H1 (cell line): Measurements from ENCODE around the gene MTM1.

ENCODE experiments used
- BRCA1 ChIP-seq: IDR thresholded peaks from 2 replicates; pipeline ENCODE4 v1.6.1; 2012; ENCODE audit warnings: low read depth, low read length, improper control_type of control experiment
- CBX8 ChIP-seq: fragments of 300-800, 300-1000 bp; sonication (generic); IDR thresholded peaks from 2 replicates; pipeline ENCODE4 v1.7.1; 2016; ENCODE audit warnings: low read depth, low read length, borderline replicate concordance
- EP300 ChIP-seq, 2 experiments: IDR thresholded peaks; 1 replicate in 1 of 2; 2 replicates in 1 of 2; pipeline ENCODE4 v1.6.1; 2011 to 2012; ENCODE audit warnings: low read depth in 2 of 2, low read length in 2 of 2, mild to moderate bottlenecking in 2 of 2, borderline replicate concordance in 1 of 2, inconsistent platforms in 1 of 2, moderate library complexity in 1 of 2
- EZH2 ChIP-seq: fragments of 200-600 bp; sonication (generic); IDR thresholded peaks from 2 replicates; pipeline ENCODE4 v1.7.1; 2012; ENCODE audit warnings: low read depth, mild to moderate bottlenecking, moderate library complexity, low read length, inconsistent platforms; ENCODE audit not compliant: severe bottlenecking
- HDAC2 ChIP-seq, 2 experiments: fragments of 300-600 bp in 1 of 2; sonication (generic) in 1 of 2; IDR thresholded peaks; 2 replicates each; pipeline ENCODE4 v1.6.1; 2011 to 2012; ENCODE audit warnings: low read depth in 2 of 2, low read length in 2 of 2, mild to moderate bottlenecking in 2 of 2, moderate library complexity in 2 of 2, borderline replicate concordance in 1 of 2, inconsistent platforms in 1 of 2
- NRF1 ChIP-seq: IDR thresholded peaks from 2 replicates; pipeline ENCODE4 v1.6.1; 2011; ENCODE audit warnings: mild to moderate bottlenecking, low read depth, low read length, improper control_type of control experiment
- POLR2A ChIP-seq, 2 experiments: IDR thresholded peaks; 1 replicate in 1 of 2; 2 replicates in 1 of 2; pipeline ENCODE4 v1.6.1; 2011; ENCODE audit warnings: low read depth in 2 of 2, low read length in 2 of 2, mild to moderate bottlenecking in 2 of 2; ENCODE audit errors: control extremely low read depth in 1 of 2
- POLR2AphosphoS5 ChIP-seq: IDR thresholded peaks from 2 replicates; pipeline ENCODE4 v1.6.1; 2011; ENCODE audit warnings: low read depth, low read length
- RAD21 ChIP-seq, 2 experiments: IDR thresholded peaks in 1 of 2; conservative IDR thresholded peaks in 1 of 2; 2 replicates each; pipeline ENCODE4 v1.6.1; 2011; ENCODE audit warnings: low read depth in 2 of 2, low read length in 2 of 2, improper control_type of control experiment in 1 of 2, inconsistent platforms in 1 of 2, mild to moderate bottlenecking in 1 of 2, moderate library complexity in 1 of 2
- ZNF274 ChIP-seq: IDR thresholded peaks from 2 replicates; pipeline ENCODE4 v1.7.0; 2012; ENCODE audit warnings: low read length, borderline replicate concordance; ENCODE audit errors: extremely low read depth
- TF ChIP-seq, protein P1 (sequence below), 3 experiments: IDR thresholded peaks; 1 replicate in 2 of 3; 2 replicates in 1 of 3; pipeline versions ENCODE4 v1.5.1 to v1.6.1; 2011; ENCODE audit warnings: low read length in 3 of 3, mild to moderate bottlenecking in 3 of 3, inconsistent platforms in 2 of 3, low read depth in 1 of 3, moderate library complexity in 1 of 3; ENCODE audit not compliant: insufficient read depth in 1 of 3; ENCODE audit errors: control extremely low read depth in 1 of 3
- TF ChIP-seq, protein P2 (sequence below): IDR thresholded peaks from 2 replicates; pipeline ENCODE4 v1.6.1; 2012; ENCODE audit warnings: inconsistent platforms

DNA sequence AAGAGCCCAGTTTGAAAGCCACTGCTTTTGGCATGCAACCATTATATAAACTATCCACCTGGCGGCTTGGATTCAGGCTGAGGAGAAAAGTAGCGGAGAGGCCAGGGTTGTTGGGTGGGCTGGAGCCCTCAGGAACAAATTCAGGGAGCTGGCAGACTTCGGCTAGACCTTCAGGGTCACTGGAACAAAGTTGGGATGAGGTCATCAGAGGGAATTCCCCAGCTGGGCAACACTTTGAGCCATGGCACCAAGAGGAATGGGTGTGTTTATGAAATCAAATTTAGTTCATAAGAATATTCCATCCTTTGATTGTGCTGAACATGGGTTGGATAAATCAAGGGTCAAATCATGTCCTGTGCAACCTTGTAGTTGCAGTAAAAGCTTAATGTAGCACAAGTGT, 146.8 kb downstream of the MTM1 start:
- TF ChIP-seq EP300 (IDR thresholded peaks at IDR 0.05; ENCODE audit: borderline replicate concordance in 1 of 2, low read depth in 2 of 2, low read length in 2 of 2) (no peak), HDAC2 (IDR thresholded peaks at IDR 0.05; ENCODE audit: borderline replicate concordance in 1 of 2, low read depth in 2 of 2, low read length in 2 of 2) (no peak), POLR2A (IDR thresholded peaks at IDR 0.05; ENCODE audit: control extremely low read depth in 1 of 2, low read depth in 2 of 2, low read length in 2 of 2) (no peak), ZNF274 (no peak), EZH2 (no peak), POLR2AphosphoS5 (no peak), BRCA1 (no peak), NRF1 (no peak), RAD21 (IDR thresholded peaks at IDR 0.05 in 1 of 2, conservative IDR thresholded peaks at IDR 0.05 in 1 of 2; ENCODE audit: low read depth in 2 of 2, low read length in 2 of 2) (no peak), CBX8 (no peak)
- TF ChIP-seq, protein P1, sequence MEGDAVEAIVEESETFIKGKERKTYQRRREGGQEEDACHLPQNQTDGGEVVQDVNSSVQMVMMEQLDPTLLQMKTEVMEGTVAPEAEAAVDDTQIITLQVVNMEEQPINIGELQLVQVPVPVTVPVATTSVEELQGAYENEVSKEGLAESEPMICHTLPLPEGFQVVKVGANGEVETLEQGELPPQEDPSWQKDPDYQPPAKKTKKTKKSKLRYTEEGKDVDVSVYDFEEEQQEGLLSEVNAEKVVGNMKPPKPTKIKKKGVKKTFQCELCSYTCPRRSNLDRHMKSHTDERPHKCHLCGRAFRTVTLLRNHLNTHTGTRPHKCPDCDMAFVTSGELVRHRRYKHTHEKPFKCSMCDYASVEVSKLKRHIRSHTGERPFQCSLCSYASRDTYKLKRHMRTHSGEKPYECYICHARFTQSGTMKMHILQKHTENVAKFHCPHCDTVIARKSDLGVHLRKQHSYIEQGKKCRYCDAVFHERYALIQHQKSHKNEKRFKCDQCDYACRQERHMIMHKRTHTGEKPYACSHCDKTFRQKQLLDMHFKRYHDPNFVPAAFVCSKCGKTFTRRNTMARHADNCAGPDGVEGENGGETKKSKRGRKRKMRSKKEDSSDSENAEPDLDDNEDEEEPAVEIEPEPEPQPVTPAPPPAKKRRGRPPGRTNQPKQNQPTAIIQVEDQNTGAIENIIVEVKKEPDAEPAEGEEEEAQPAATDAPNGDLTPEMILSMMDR (IDR thresholded peaks at IDR 0.05; ENCODE audit: control extremely low read depth in 1 of 3, insufficient read depth in 1 of 3, low read depth in 1 of 3, low read length in 3 of 3) = no peak
- TF ChIP-seq, protein P2, sequence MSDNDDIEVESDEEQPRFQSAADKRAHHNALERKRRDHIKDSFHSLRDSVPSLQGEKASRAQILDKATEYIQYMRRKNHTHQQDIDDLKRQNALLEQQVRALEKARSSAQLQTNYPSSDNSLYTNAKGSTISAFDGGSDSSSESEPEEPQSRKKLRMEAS = no peak
